Panc1 (cell line): Measurements from ENCODE around the gene ZNF451. TPM values are rescaled to one million over a fixed set of nuclear protein-coding genes. Genes with fewer than 3 reads are reported as not detected.
"Not testable (repeated sequence)": the region's sequence is repeated elsewhere in the genome, so short reads cannot be mapped to it uniquely, and the experiment has no call there.

Experiments
- ATAC-seq: fragments of 200-7000 bp; cut with Tn5 transposase; 2 replicates; pipeline ENCODE4 v1.9.1; 2020; ENCODE audit warnings: mild to moderate bottlenecking, moderate library complexity
- Bru-seq: library from RNA; stranded (reverse); fragments of 400-500 nt; gene quantifications from one replicate; lab custom pipeline; 2021; lab: Mats Ljungman, UMichigan
- BruChase-seq, 2 experiments: library from RNA; stranded (reverse); fragments of 400-500 nt; gene quantifications; one replicate each; lab custom pipeline; 2021; lab: Mats Ljungman, UMichigan
- BruUV-seq: library from RNA; stranded (reverse); fragments of 400-500 nt; replicated peaks from 2 replicates; lab custom pipeline; 2021; lab: Mats Ljungman, UMichigan
- CTCF ChIA-PET: fragments of 300-600 bp; sonication (Branson Sonifier 250); formaldehyde crosslinking; loops from one replicate; lab custom pipeline; 2022; ENCODE audit warnings: antibody characterized with exemption; lab: Charles Lee
- POLR2A ChIA-PET: fragments of 300-600 bp; sonication (Branson Sonifier 250); formaldehyde crosslinking; loops from one replicate; lab custom pipeline; 2022; ENCODE audit warnings: antibody characterized with exemption; lab: Charles Lee
- DNase-seq: peaks from one replicate; pipeline ENCODE4 v3.0.0-alpha.2; 2010; ENCODE audit warnings: low read depth, low spot score
- H3K27ac ChIP-seq: 2 replicates; pipeline ENCODE4 v1.5.1; 2011; ENCODE audit warnings: mild to moderate bottlenecking, low read length, inconsistent platforms
- H3K27me3 ChIP-seq: fragments of 200-500 bp; sonication (Bioruptor generic); 2 replicates; pipeline ENCODE4 v1.6.0; 2014; ENCODE audit warnings: low read length, inconsistent platforms; ENCODE audit not compliant: control insufficient read depth, insufficient read depth
- H3K36me3 ChIP-seq: fragments of 200-500 bp; sonication (Bioruptor generic); 2 replicates; pipeline ENCODE4 v1.5.1; 2014; ENCODE audit warnings: inconsistent platforms, mild to moderate bottlenecking, low read length, moderate library complexity; ENCODE audit not compliant: control insufficient read depth, insufficient read depth
- H3K4me1 ChIP-seq: 2 replicates; pipeline ENCODE4 v1.5.1; 2011; ENCODE audit warnings: inconsistent platforms, mild to moderate bottlenecking, low read length, moderate library complexity; ENCODE audit not compliant: control insufficient read depth, insufficient read depth
- H3K4me3 ChIP-seq, 2 experiments: 2 replicates each; pipeline ENCODE4 v1.5.1; 2011 to 2012; ENCODE audit warnings: low read depth in 2 of 2, low read length in 2 of 2, mild to moderate bottlenecking in 2 of 2, inconsistent platforms in 1 of 2, moderate library complexity in 1 of 2
- H3K9me3 ChIP-seq: fragments of 200-500 bp; sonication (Bioruptor generic); 2 replicates; pipeline ENCODE4 v1.5.1; 2014; ENCODE audit warnings: low read depth, mild to moderate bottlenecking, inconsistent platforms, low read length, moderate library complexity; ENCODE audit not compliant: control insufficient read depth, insufficient read depth
- POLR2AphosphoS5 ChIP-seq: IDR thresholded peaks from 2 replicates; pipeline ENCODE4 v1.6.1; 2012; ENCODE audit warnings: mild to moderate bottlenecking, low read depth, low read length, moderate library complexity
- SIN3A ChIP-seq: IDR thresholded peaks from 2 replicates; pipeline ENCODE4 v1.6.1; 2012; ENCODE audit warnings: low read depth, mild to moderate bottlenecking, low read length, moderate library complexity, borderline replicate concordance; ENCODE audit not compliant: insufficient read depth
- TCF7L2 ChIP-seq: IDR thresholded peaks from 2 replicates; pipeline ENCODE4 v1.6.1; 2011; ENCODE audit warnings: mild to moderate bottlenecking, low read depth, low read length, inconsistent platforms
- in situ Hi-C: cut with HindIII; loops from 2 replicates; pipeline ENCODE4 v1.10.0; 2016; ENCODE audit warnings: low sequenced_read_pairs, low pct_unique_long_range_greater_than_20kb
- intact Hi-C: fragments of 100-400 bp; cut with micrococcal nuclease; formaldehyde crosslinking; loops from one replicate; pipeline ENCODE4 v1.10.0; 2022; ENCODE audit not compliant: unreplicated experiment
- long read RNA-seq: library from polyadenylated mRNA; unstranded; transcript quantifications from one replicate; pipeline ENCODE4 v2.0.0, GENCODE V29; 2021; ENCODE audit not compliant: unreplicated experiment
- polyA plus RNA-seq: library from polyadenylated mRNA; unstranded; fragments of >200 nt; gene quantifications from one replicate; pipeline ENCODE4 v1.2.1, GENCODE V29; 2012; ENCODE audit warnings: missing spikeins; ENCODE audit not compliant: insufficient read length
- total RNA-seq: library from RNA; stranded (reverse); gene quantifications from one replicate; pipeline ENCODE4 v1.2.1, GENCODE V29; 2021; ENCODE audit not compliant: unreplicated experiment
- TF ChIP-seq, protein P1 (sequence below), 2 experiments: IDR thresholded peaks; 2 replicates each; pipeline ENCODE4 v1.6.1; 2011 to 2012; ENCODE audit warnings: low read depth in 2 of 2, control low read depth in 1 of 2, low read length in 1 of 2, mild to moderate bottlenecking in 1 of 2, moderate library complexity in 1 of 2; ENCODE audit not compliant: insufficient read depth in 1 of 2
- TF ChIP-seq, protein P2 (sequence below): fragments of 450-650 bp; IDR thresholded peaks from 2 replicates; pipeline ENCODE4 v1.5.1; 2017; ENCODE audit warnings: mild to moderate bottlenecking

Gene ZNF451, protein sequence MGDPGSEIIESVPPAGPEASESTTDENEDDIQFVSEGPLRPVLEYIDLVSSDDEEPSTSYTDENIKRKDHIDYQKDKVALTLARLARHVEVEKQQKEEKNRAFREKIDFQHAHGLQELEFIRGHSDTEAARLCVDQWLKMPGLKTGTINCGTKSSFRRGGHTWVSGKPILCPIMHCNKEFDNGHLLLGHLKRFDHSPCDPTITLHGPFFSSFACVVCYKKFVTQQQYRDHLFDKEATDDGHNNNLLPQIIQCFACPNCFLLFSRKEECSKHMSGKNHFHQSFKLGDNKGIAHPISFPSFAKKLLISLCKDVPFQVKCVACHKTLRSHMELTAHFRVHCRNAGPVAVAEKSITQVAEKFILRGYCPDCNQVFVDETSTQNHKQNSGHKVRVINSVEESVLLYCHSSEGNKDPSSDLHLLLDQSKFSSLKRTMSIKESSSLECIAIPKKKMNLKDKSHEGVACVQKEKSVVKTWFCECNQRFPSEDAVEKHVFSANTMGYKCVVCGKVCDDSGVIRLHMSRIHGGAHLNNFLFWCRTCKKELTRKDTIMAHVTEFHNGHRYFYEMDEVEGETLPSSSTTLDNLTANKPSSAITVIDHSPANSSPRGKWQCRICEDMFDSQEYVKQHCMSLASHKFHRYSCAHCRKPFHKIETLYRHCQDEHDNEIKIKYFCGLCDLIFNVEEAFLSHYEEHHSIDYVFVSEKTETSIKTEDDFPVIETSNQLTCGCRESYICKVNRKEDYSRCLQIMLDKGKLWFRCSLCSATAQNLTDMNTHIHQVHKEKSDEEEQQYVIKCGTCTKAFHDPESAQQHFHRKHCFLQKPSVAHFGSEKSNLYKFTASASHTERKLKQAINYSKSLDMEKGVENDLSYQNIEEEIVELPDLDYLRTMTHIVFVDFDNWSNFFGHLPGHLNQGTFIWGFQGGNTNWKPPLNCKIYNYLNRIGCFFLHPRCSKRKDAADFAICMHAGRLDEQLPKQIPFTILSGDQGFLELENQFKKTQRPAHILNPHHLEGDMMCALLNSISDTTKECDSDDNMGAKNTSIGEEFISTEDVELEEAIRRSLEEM
- 71.1 TPM for total RNA-seq
- 15.0 TPM for polyA plus RNA-seq
- percentile 92 among the genes with signal in this experiment for Bru-seq, nascent RNA
- percentile 97 among the genes with signal in this experiment for BruChase-seq, experiment 1, labeled RNA remaining after a 2-hour chase
- BruChase-seq, experiment 2, labeled RNA remaining after a 6-hour chase: percentile 95 among the genes with signal in this experiment
- long read RNA-seq, full-length matches to known transcripts: 67 of 104 reads
- long read RNA-seq, partial matches to known transcripts: 6 of 104 reads
- long read RNA-seq, other reads (novel, unspliced or antisense): 31 of 104 reads

DNA sequence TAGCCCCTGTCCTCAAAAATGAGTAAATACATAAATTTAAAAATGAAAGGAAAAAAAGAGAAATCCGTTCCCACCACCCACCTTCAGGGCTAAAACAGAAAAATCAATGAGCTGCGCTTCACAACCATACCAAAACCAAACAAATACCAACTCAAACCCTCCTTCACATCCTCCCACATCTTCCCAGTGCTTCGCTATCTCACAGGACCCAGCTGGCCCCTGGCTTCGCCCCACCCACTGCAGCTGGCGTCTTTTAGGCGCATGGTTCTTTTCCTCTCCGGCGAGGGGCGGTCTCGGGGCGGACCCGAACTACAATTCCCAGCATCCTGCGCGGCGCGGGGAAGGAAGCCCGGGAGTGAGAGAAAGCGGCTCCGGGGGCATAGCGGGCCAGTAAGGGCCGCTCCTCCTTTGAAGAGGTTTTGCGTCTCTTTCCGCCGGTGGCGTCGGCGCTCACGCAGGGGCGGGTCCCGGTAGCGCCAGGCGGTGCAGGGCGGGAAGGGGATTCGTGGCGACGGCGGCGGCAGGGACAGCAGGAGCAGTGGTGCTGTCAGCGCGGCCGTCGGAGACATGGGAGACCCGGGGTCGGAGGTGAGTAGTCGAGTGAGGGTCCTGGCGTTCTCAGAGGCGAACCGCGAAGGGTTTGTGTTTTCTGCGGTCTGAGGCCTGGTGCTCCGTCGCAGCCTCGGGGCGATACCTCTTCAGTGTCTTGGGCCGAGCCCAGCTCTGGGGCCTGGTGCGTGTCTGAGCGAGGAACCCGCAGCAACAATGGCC lies at the start of gene ZNF451:
Gene ZNF451, plus strand, starts transcription at position 502 of the 771 bp plus-strand sequence. Its CDS starts 66 bp downstream, at position 568.
- ATAC-seq (peak; percentile 98), DNase-seq (peak; percentile 86)
- Histone ChIP-seq H3K4me3 (peak within 1 kb of the TSS; percentile 47 to 74), H3K9me3 (no peaks in the 10 kb centered on the region), H3K27me3 (no peaks in the 10 kb centered on the region), H3K36me3 (peaks cover 13% of the 10 kb centered on the region; the same call in 1 of the 2 replicates), H3K27ac (peak within 1 kb of the TSS; percentile 82), H3K4me1 (peaks cover 24% of the 10 kb centered on the region)
- TF ChIP-seq TCF7L2 (peak; percentile 98), POLR2AphosphoS5 (peak; percentile 66), SIN3A (no peak)
- TF ChIP-seq, protein P1, sequence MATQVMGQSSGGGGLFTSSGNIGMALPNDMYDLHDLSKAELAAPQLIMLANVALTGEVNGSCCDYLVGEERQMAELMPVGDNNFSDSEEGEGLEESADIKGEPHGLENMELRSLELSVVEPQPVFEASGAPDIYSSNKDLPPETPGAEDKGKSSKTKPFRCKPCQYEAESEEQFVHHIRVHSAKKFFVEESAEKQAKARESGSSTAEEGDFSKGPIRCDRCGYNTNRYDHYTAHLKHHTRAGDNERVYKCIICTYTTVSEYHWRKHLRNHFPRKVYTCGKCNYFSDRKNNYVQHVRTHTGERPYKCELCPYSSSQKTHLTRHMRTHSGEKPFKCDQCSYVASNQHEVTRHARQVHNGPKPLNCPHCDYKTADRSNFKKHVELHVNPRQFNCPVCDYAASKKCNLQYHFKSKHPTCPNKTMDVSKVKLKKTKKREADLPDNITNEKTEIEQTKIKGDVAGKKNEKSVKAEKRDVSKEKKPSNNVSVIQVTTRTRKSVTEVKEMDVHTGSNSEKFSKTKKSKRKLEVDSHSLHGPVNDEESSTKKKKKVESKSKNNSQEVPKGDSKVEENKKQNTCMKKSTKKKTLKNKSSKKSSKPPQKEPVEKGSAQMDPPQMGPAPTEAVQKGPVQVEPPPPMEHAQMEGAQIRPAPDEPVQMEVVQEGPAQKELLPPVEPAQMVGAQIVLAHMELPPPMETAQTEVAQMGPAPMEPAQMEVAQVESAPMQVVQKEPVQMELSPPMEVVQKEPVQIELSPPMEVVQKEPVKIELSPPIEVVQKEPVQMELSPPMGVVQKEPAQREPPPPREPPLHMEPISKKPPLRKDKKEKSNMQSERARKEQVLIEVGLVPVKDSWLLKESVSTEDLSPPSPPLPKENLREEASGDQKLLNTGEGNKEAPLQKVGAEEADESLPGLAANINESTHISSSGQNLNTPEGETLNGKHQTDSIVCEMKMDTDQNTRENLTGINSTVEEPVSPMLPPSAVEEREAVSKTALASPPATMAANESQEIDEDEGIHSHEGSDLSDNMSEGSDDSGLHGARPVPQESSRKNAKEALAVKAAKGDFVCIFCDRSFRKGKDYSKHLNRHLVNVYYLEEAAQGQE (IDR thresholded peaks at IDR 0.05; ENCODE audit: insufficient read depth in 1 of 2, low read depth in 2 of 2, low read length in 1 of 2): no peak
- TF ChIP-seq, protein P2, sequence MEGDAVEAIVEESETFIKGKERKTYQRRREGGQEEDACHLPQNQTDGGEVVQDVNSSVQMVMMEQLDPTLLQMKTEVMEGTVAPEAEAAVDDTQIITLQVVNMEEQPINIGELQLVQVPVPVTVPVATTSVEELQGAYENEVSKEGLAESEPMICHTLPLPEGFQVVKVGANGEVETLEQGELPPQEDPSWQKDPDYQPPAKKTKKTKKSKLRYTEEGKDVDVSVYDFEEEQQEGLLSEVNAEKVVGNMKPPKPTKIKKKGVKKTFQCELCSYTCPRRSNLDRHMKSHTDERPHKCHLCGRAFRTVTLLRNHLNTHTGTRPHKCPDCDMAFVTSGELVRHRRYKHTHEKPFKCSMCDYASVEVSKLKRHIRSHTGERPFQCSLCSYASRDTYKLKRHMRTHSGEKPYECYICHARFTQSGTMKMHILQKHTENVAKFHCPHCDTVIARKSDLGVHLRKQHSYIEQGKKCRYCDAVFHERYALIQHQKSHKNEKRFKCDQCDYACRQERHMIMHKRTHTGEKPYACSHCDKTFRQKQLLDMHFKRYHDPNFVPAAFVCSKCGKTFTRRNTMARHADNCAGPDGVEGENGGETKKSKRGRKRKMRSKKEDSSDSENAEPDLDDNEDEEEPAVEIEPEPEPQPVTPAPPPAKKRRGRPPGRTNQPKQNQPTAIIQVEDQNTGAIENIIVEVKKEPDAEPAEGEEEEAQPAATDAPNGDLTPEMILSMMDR: no peak
- ChIA-PET POLR2A (interaction anchor here (0.7 to 0.8 kb wide), 2 partner anchors 10 to 22 kb away, joined by 4 to 5 read pairs; no protein-coding TSS in a partner anchor), CTCF (no interaction called here)
- BruUV-seq: no TSS peak
- in situ Hi-C loops: no loop called here
- intact Hi-C loops: no loop called here

DNA sequence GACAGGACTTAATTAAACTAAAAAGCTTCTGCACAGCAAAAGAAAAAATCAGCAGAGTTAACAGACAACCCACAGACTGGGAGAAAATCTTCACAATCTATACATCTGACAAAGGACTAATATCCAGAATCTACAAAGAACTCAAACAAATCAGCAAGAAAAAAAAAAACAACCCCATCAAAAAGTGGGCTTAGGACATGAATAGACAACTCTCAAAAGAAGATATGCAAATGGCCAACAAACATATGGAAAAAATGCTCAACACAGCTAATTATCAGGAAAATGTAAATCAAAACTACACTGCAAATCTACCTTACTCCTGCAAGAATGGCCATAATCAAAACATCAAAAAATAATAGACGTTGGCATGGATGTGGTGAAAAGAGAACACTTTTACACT lies 45.9 kb upstream of the ZNF451 start:
- intact Hi-C loops, H3K27me3 ChIP-seq, in situ Hi-C loops, H3K36me3 ChIP-seq, H3K4me1 ChIP-seq, CTCF ChIA-PET, POLR2A ChIA-PET, BruUV-seq, H3K9me3 ChIP-seq, DNase-seq, H3K27ac ChIP-seq, H3K4me3 ChIP-seq, ATAC-seq: not testable (repeated sequence)
